Thoracic aorta (tissue), 2 donors: ENCODE data around the gene RNASEL. TPM values are rescaled to one million over a fixed set of nuclear protein-coding genes. Genes with fewer than 3 reads are reported as not detected.
A peak's percentile ranks its signal among the peaks of the same experiment; 100 is the strongest.

ENCODE experiments used
- ATAC-seq: fragments of 150-250 bp; one replicate; pipeline ENCODE4 v1.8.0; 2017; ENCODE audit warnings: low read depth; ENCODE audit not compliant: insufficient number of reproducible peaks, low FRiP score
- DNase-seq: peaks from one replicate; pipeline ENCODE4 v3.0.0-alpha.2; 2020; ENCODE audit warnings: low spot score
- H3K27ac ChIP-seq, 2 donors: fragments of 200-600 bp; sonication (generic); 1 replicate in 1 of 2; 2 replicates in 1 of 2; pipeline ENCODE4 v1.5.1; 2016; ENCODE audit warnings: mild to moderate bottlenecking in 2 of 2, moderate library complexity in 2 of 2
- H3K27me3 ChIP-seq: fragments of 200-600 bp; sonication (generic); replicated peaks from 2 replicates; pipeline ENCODE4 v1.6.0; 2016; ENCODE audit warnings: mild to moderate bottlenecking; ENCODE audit not compliant: insufficient read depth
- H3K36me3 ChIP-seq: fragments of 200-600 bp; sonication (generic); one replicate; pipeline ENCODE4 v1.5.1; 2016
- H3K4me1 ChIP-seq, 2 donors: fragments of 200-600 bp; sonication (generic); 1 replicate in 1 of 2; 2 replicates in 1 of 2; pipeline versions ENCODE4 v1.5.1 to v1.6.0; 2016; ENCODE audit warnings: low read depth in 2 of 2, mild to moderate bottlenecking in 1 of 2; ENCODE audit not compliant: control insufficient read depth in 1 of 2
- H3K4me3 ChIP-seq: fragments of 200-600 bp; sonication (generic); 2 replicates; pipeline ENCODE4 v1.5.1; 2016; ENCODE audit warnings: mild to moderate bottlenecking
- H3K9me3 ChIP-seq: fragments of 200-600 bp; sonication (generic); 2 replicates; pipeline ENCODE4 v1.5.1; 2016
- CTCF ChIP-seq: fragments of 200-600 bp; sonication (generic); IDR thresholded peaks from one replicate; pipeline ENCODE4 v1.5.1; 2019; ENCODE audit warnings: antibody characterized with exemption
- total RNA-seq, 2 donors: library from RNA; depleted of rRNA; stranded (reverse); fragments of >200 nt; gene quantifications; one replicate each; pipeline versions ENCODE4 v1.1.0 to v1.2.3, GENCODE V29; 2016

The RNASEL gene
- total RNA-seq, 2 donors from 2014 or later, result 5.9 to 11.2 TPM

GRCh38 chr1:182587666-182588499 is 1.2 kb downstream of the RNASEL start:
- peaks cover 12 to 31% of the 10 kb centered on the region in 2 donors for H3K4me1 ChIP-seq
- H3K27me3 ChIP-seq, result no peaks in the 10 kb centered on the region
- DNase-seq, result no peak
- no peak for ATAC-seq
- no peaks in the 10 kb centered on the region for H3K36me3 ChIP-seq
- H3K4me3 ChIP-seq, result peak overlapping the region; percentile 82
- no peak for TF ChIP-seq CTCF
- H3K27ac ChIP-seq, result peak overlapping the region in 1 of 2 donors; percentile 78
- H3K9me3 ChIP-seq, result no peaks in the 10 kb centered on the region

DNA sequence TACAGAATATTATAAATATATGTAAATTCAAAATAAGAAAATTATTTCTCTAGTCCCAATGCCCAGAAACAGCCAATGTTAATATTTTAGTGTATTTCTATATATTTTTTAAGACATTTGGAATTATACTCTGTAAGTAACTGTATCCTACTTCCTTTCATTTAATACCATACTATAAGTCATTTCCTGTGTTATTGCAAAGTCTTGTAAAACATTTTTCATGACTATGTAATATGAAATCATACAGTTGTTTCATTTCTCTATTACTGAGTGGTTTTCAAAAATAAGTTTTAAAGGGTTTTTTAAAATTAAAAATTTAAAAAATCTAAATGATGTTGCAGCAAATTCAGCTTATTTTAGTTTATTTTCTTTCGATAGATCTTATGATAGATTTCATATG is 2.0 kb downstream of the RNASEL start:
- Histone ChIP-seq H3K4me3 (no peak overlapping the region), H3K27me3 (no peaks in the 10 kb centered on the region), H3K9me3 (no peaks in the 10 kb centered on the region), H3K27ac (no peak overlapping the region), H3K4me1 (peaks cover 12 to 31% of the 10 kb centered on the region in 2 donors), H3K36me3 (peaks cover 5% of the 10 kb centered on the region)
- ATAC-seq (no peak), DNase-seq (no peak)
- TF ChIP-seq CTCF, result no peak

DNA sequence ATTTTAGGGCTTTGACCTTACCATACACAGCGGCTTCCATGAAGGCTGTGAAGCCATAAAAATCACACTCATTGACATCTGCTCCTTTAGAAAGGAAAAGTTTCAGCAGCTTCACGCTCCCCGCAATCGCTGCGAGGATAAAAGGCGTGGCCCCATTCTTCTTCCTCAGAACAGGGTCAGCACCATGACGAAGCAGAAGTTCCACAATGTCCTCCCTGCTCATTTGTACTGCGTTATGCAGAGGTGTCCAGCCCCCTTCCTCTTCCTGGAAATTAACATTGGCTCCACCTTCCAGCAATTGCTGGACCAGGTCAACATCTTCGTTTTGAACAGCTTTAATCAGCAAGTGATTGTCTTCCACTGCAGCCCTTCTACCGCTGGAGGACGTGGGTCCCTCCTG is 2.7 kb downstream of the RNASEL start:
- no peak overlapping the region for H3K27ac ChIP-seq
- H3K27me3 ChIP-seq, result no peaks in the 10 kb centered on the region
- H3K4me3 ChIP-seq, result no peak overlapping the region
- peaks cover 12 to 31% of the 10 kb centered on the region in 2 donors for H3K4me1 ChIP-seq
- no peak for DNase-seq
- no peak for ATAC-seq
- peaks cover 10% of the 10 kb centered on the region for H3K36me3 ChIP-seq
- H3K9me3 ChIP-seq, result no peaks in the 10 kb centered on the region
- TF ChIP-seq CTCF, result no peak

DNA sequence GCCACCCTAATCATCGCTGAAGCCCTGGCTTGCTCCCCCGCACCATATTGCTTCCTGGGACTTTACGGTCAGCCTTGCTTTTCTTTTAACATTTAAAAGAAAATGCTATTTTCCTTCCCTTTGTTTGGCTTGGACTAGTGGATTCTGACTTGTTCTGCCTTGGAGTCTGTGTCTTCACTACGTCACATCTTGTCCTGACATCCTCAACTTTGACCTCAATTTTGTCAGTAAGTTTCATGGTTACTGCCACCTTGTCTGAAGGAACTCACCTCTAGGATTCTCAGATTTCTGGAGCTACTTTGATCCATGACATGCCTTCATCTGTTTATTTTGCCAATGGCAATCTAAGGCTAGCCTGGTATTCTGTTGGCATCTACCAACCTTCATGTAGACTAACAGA is 4.3 kb downstream of the RNASEL start:
- no peak for ATAC-seq
- no peak for DNase-seq
- Histone ChIP-seq H3K27ac (no peak overlapping the region), H3K36me3 (peaks cover 18% of the 10 kb centered on the region), H3K4me1 (peaks cover 12 to 31% of the 10 kb centered on the region in 2 donors), H3K9me3 (no peaks in the 10 kb centered on the region), H3K4me3 (no peak overlapping the region), H3K27me3 (no peaks in the 10 kb centered on the region)
- no peak for TF ChIP-seq CTCF

DNA sequence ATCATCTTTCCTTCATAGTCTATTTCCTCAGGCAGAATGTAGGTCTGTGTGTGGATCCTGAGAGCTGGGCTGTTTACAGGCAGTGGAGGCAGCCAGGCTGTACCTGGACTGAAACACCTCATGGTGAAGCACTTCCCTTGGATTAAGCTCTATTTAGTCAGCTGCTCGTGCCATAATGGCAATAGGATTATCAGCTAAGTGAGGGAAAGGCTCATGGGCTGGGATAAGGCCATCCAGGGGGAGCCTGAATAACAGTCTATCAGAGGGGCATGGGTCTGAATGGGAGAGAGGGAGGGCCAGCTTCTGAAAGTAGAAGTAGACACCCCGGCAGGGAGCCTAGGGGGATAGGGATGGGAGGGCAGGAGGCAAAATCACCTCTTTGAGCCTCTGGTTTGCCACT is 8.3 kb downstream of the RNASEL start:
- Histone ChIP-seq H3K9me3 (no peaks in the 10 kb centered on the region), H3K4me3 (no peak overlapping the region), H3K27ac (no peak overlapping the region), H3K4me1 (peaks cover 12 to 18% of the 10 kb centered on the region in 2 donors), H3K27me3 (no peaks in the 10 kb centered on the region), H3K36me3 (peaks cover 23% of the 10 kb centered on the region)
- no peak for ATAC-seq
- TF ChIP-seq CTCF, result no peak
- DNase-seq, result no peak
